Motor neuron (in vitro differentiated cells): ENCODE results near the gene FBXL16. TPM values are rescaled to one million over a fixed set of nuclear protein-coding genes. Genes with fewer than 3 reads are reported as not detected.
"Not testable (repeated sequence)": the region's sequence is repeated elsewhere in the genome, so short reads cannot be mapped to it uniquely, and the experiment has no call there.

ENCODE experiments used
- ATAC-seq, 8 experiments: fragments of 200-7000 bp; cut with Tn5 transposase; replicated peaks in 6 of 8; 2 replicates each; pipeline ENCODE4 v1.8.0; 2021; ENCODE audit warnings: mild to moderate bottlenecking in 8 of 8, moderate library complexity in 8 of 8
- H3K27ac ChIP-seq, 2 donors: fragments of 250-450 bp; sonication (Bioruptor Pico); 2 replicates each; pipeline ENCODE4 v1.9.0; 2021; ENCODE audit warnings: antibody characterized with exemption in 2 of 2, mild to moderate bottlenecking in 2 of 2, moderate library complexity in 1 of 2
- H3K4me1 ChIP-seq, 2 donors: fragments of 250-450 bp; sonication (Bioruptor Pico); replicated peaks in 1 of 2; 2 replicates each; pipeline ENCODE4 v1.6.1; 2021; ENCODE audit warnings: antibody characterized with exemption in 2 of 2, mild to moderate bottlenecking in 2 of 2, moderate library complexity in 1 of 2
- H3K4me3 ChIP-seq, 5 donors: fragments of 250-450 bp; sonication (Bioruptor Pico); 2 replicates each; pipeline ENCODE4 v1.9.0; 2021; ENCODE audit warnings: antibody characterized with exemption in 5 of 5, mild to moderate bottlenecking in 5 of 5, moderate library complexity in 4 of 5
- WGBS, 10 experiments: fragments of 450-650 bp; shearing (Covaris generic); methylation state at CpG; one replicate each; pipeline ENCODE4 v1.0.0; 2022; 5-methylcytosine and 5-hydroxymethylcytosine counted together
- in situ Hi-C, 9 experiments: fragments of 400-800 bp; cut with MboI; loops; one replicate each; pipeline ENCODE4 v1.15.0; 2021; ENCODE audit warnings: low sequenced_read_pairs in 9 of 9, low pct_unique_long_range_greater_than_20kb in 2 of 9; ENCODE audit not compliant: unreplicated experiment in 9 of 9
- total RNA-seq, 8 experiments: library from RNA; unstranded; fragments of 300-600 nt; gene quantifications; 2 replicates each; pipeline versions ENCODE4 v1.2.3 to v1.2.4, GENCODE V29; 2022

The FBXL16 gene
- total RNA-seq, 8 experiments from 2014 or later = 0.31 to 13.5 (median 6.3) TPM

DNA sequence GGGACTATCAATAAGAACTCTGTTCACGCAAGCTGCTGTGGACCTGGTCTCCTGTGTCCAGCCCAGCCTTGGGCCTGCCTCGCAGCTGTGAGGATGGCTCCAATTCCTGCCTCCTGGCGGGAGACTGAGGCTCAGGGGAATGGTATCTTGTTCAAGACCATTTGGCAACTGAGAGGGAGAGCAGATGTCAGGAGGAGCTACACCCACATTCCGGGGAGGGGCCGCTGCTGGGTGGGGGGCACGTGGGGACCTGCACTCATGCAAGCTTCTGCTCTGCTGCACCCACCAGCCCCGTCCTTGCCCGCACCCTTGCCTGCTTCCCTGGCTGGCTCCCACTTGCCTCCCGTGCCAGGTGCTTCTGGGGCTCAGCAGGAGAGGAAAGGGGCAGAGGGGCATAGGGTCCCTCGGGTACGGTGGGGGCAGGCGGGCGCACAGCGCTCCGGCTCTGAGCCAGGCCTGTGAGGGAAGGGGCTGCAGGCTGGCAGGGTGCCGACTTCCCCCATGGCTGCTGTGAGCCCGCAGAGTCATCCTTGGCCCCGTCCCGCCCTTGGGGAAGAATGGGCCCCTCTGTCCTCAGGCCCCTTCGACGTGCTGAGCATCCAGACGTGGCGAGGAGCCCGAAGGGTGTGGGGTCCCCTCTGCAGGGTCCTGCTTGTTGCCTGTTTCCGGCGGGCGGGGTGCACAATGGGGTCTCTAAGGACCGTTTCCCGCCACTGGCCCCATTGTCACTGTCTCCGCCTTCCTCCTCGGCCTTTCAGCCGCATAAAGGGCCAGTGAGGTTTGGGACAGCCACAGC lies 12.0 kb upstream of the FBXL16 start:
- in situ Hi-C loops = loop anchor here in 1 of 9 experiments (25.0 kb wide), 1 partner anchor 345 kb away; the partner anchor contains the start of gene SSTR5
- no peak overlapping the region for H3K4me3 ChIP-seq
- 100% methylated on average over 1 of the region's 32 CpGs; no CpG with 5 or more reads in 9 of the 10 experiments for WGBS, 10 experiments
- ATAC-seq = no peak
- peak overlapping the region in 1 of 2 donors; percentile 97 for H3K27ac ChIP-seq
- H3K4me1 ChIP-seq = peaks cover 45 to 53% of the 10 kb centered on the region in 2 donors

- H3K27ac ChIP-seq = peak overlapping the region; percentile 51 to 89
- 33 to 41% methylated on average over 1 to 14 of the region's 29 CpGs; no CpG with 5 or more reads in 8 of the 10 experiments for WGBS, 10 experiments
- peaks cover 44 to 51% of the 10 kb centered on the region in 2 donors for H3K4me1 ChIP-seq
These were observed 11.2 kb upstream of the FBXL16 start for GRCh38 chr16:716768-717325.

GRCh38 chr16:716200-716568 lies 10.6 kb upstream of the FBXL16 start:
- Histone ChIP-seq H3K4me1 (peaks cover 47 to 54% of the 10 kb centered on the region in 2 donors), H3K4me3 (peak overlapping the region; percentile 41 to 74 (median 61)), H3K27ac (peak overlapping the region; percentile 51 to 89)
- no CpG with 5 or more reads among the region's 12 CpGs for WGBS, 10 experiments
- ATAC-seq = peak in 4 of 8 experiments; percentile 1 to 8 (median 4)
- in situ Hi-C loops = loop anchor here in 1 of 9 experiments (25.0 kb wide), 1 partner anchor 346 kb away; the partner anchor contains the start of gene SSTR5

More at GRCh38 chr16:716768-717325, 11.2 kb upstream of the FBXL16 start:
- no peak for ATAC-seq
- in situ Hi-C loops = loop anchor here in 1 of 9 experiments (25.0 kb wide), 1 partner anchor 345 kb away; the partner anchor contains the start of gene SSTR5
- H3K4me3 ChIP-seq = peak overlapping the region in 4 of 5 donors; percentile 47 to 74 (median 63)

DNA sequence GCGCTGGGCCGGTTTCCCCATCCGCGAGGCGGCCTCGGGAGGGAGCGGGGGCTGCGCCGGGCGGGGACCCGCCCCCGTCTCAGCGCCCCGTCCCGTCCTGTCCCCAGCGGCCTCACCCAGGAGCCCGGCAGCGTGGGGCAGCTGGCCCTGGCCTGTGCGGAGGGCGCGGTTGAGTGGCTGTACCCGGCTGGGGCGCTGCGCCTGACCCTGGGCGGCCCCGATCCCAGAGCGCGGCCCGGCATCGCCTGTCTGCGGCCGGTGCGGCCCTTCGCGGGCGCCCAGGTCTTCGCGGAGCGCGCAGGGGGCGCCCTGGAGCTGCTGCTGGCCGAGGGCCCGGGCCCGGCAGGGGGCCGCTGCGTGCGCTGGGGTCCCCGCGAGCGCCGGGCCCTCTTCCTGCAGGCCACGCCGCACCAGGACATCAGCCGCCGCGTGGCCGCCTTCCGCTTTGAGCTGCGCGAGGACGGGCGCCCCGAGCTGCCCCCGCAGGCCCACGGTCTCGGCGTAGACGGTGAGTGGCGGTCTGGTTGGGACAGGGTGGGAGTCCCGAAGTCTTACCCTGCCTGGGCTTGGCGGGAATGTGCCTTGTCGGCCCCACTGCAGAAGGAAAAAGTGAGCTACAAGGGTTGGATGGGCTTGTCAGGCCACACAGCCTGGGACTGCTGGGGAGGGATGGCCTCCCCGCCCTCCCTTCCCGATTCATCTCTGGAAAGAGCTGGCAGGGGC lies 10.0 kb upstream of the FBXL16 start:
- H3K4me1 ChIP-seq = peaks cover 53 to 59% of the 10 kb centered on the region in 2 donors
- peak; percentile 12 to 28 (median 25) for ATAC-seq
- 0 to 4% (median 0%) methylated on average over 3 to 13 of the region's 74 CpGs; no CpG with 5 or more reads in 7 of the 10 experiments for WGBS, 10 experiments
- in situ Hi-C loops = loop anchor here in 1 of 9 experiments (25.0 kb wide), 1 partner anchor 347 kb away; the partner anchor contains the start of gene SSTR5
- peak overlapping the region; percentile 41 to 74 (median 61) for H3K4me3 ChIP-seq
- peak overlapping the region; percentile 51 to 89 for H3K27ac ChIP-seq

- peak; percentile 65 to 82 (median 71) for ATAC-seq
- in situ Hi-C loops = loop anchor here in 1 of 9 experiments (25.0 kb wide), 1 partner anchor 347 kb away; the partner anchor contains the start of gene SSTR5
- Histone ChIP-seq H3K4me3 (peak within 1 kb of the TSS; percentile 41 to 74 (median 61)), H3K27ac (peak within 1 kb of the TSS; percentile 51 to 89), H3K4me1 (peaks cover 61 to 66% of the 10 kb centered on the region in 2 donors)
- WGBS, 10 experiments = no CpG with 5 or more reads among the region's 108 CpGs
These were observed 9.2 kb upstream of the FBXL16 start, which contains the start of gene METRN for GRCh38 chr16:714558-715476. Gene METRN, plus strand, starts transcription at chr16:715118. Its CDS starts 172 bp downstream, at chr16:715290.

DNA sequence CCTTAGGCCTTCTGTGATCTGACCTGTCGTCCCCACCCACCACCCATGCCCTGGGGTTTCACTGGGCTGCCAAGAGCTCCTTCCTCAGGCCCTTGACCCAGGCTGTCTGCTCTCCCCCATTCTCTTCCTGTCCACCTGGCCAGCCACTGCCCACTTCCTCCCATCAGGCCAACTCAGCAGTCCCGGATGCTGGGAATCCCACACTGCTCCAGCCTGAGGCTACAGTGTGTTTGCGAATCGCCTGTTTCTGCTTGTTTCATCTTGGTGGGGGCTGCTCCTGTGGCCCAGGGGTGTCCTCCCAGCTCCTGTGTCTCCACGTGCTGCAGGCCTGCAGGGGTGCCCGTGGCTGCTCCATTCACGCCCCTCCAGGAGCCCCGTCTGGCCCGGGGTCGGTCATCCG lies 8.5 kb upstream of the FBXL16 start:
- Histone ChIP-seq H3K4me3 (peak overlapping the region in 3 of 5 donors; percentile 61 to 74 (median 65)), H3K27ac (no peak overlapping the region), H3K4me1 (peaks cover 60 to 64% of the 10 kb centered on the region in 2 donors)
- in situ Hi-C loops = loop anchor here in 1 of 9 experiments (25.0 kb wide), 1 partner anchor 348 kb away; the partner anchor contains the start of gene SSTR5
- 80 to 100% (median 100%) methylated on average over 1 of the region's 11 CpGs; no CpG with 5 or more reads in 7 of the 10 experiments for WGBS, 10 experiments
- ATAC-seq = no peak

GRCh38 chr16:712740-713250 lies 7.2 kb upstream of the FBXL16 start:
- WGBS, 10 experiments = 22 to 100% (median 56%) methylated on average over 1 to 7 of the region's 13 CpGs; no CpG with 5 or more reads in 2 of the 10 experiments
- not testable (repeated sequence) for H3K27ac ChIP-seq, H3K4me3 ChIP-seq, ATAC-seq
- peaks cover 51 to 55% of the 10 kb centered on the region in 2 donors for H3K4me1 ChIP-seq
- in situ Hi-C loops = loop anchor here in 1 of 9 experiments (25.0 kb wide), 1 partner anchor 350 kb away; the partner anchor contains the start of gene SSTR5

GRCh38 chr16:711548-712320 lies 6.1 kb upstream of the FBXL16 start:
- WGBS, 10 experiments = 0 to 100% (median 22%) methylated on average over 1 to 12 of the region's 25 CpGs; no CpG with 5 or more reads in 2 of the 10 experiments
- ATAC-seq = peak; percentile 7 to 52 (median 16)
- in situ Hi-C loops = loop anchor here in 1 of 9 experiments (25.0 kb wide), 1 partner anchor 351 kb away; the partner anchor contains the start of gene SSTR5
- peak overlapping the region; percentile 87 to 92 for H3K27ac ChIP-seq
- peak overlapping the region in 1 of 5 donors; percentile 10 for H3K4me3 ChIP-seq
- H3K4me1 ChIP-seq = peaks cover 46 to 50% of the 10 kb centered on the region in 2 donors

DNA sequence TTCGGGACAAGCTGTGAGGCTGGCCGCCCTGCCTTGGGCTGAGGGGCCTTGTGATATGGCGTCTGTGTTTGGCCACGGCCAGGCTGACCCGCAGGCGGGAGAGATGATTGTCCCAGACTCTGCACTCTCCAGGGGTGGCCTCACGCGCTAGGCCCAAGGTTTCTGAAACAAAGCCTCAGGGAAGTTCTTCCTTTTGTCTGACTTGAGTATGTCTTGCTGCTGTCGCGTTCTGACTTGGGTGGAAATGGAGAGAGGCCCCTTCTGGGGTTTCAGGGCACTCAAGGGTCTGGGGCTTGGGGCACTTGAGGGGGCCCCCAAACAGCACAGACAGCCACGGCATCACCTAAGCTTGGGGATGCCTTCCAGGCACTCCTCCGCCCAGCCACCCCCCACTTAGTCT lies 5.5 kb upstream of the FBXL16 start:
- peaks cover 45 to 52% of the 10 kb centered on the region in 2 donors for H3K4me1 ChIP-seq
- in situ Hi-C loops = loop anchor here in 1 of 9 experiments (25.0 kb wide), 1 partner anchor 351 kb away; the partner anchor contains the start of gene SSTR5
- H3K27ac ChIP-seq = peak overlapping the region; percentile 87 to 92
- peak overlapping the region in 1 of 5 donors; percentile 35 for H3K4me3 ChIP-seq
- WGBS, 10 experiments = 20 to 72% (median 52%) methylated on average over 2 to 5 of the region's 12 CpGs; no CpG with 5 or more reads in 7 of the 10 experiments
- no peak for ATAC-seq

DNA sequence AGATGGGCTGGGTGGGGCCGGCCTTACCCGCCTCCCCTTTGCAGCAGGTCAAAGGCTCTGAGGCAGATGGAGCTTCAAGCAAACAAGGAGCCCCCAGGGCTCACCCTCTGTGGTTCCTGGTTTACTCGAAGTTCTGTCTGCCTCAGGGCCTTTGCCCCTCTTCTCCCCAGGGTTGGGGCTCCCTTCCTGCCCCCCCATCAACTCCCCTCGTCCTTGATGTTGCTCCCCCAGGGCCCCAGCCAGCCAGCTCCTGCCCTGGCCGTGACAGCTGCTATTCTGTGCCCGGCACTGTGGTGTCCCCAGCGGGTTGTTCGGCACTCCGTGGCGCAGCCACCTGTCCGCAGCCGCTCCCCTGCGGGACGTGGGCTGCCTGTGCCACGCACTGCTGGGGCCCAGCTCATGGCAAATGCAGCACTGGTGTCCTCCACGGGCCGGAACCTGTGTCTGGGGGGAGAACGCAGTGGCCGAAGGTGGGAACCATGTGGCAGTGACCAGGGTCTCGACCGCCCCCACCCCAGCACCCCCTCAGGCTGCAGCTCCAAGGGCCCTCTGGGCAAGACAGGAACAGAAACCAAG lies 5.0 kb upstream of the FBXL16 start:
- Histone ChIP-seq H3K4me3 (peak overlapping the region; percentile 27 to 35 (median 28)), H3K27ac (peak overlapping the region; percentile 87 to 92), H3K4me1 (peaks cover 42 to 53% of the 10 kb centered on the region in 2 donors)
- ATAC-seq = no peak
- 14% methylated on average over 3 of the region's 21 CpGs; no CpG with 5 or more reads in 9 of the 10 experiments for WGBS, 10 experiments
- in situ Hi-C loops = loop anchor here in 1 of 9 experiments (25.0 kb wide), 1 partner anchor 352 kb away; the partner anchor contains the start of gene SSTR5
